Muscle layer of colon (tissue), 2 donors: ENCODE results near the gene VSTM2B.

Experiments used
- H3K27ac ChIP-seq: one replicate; pipeline ENCODE4 v1.7.0; 2013; ENCODE audit warnings: low read depth, mild to moderate bottlenecking, low read length, moderate library complexity
- H3K27me3 ChIP-seq, 2 donors: one replicate each; pipeline ENCODE4 v1.7.0; 2013; ENCODE audit warnings: low read length in 2 of 2, mild to moderate bottlenecking in 2 of 2; ENCODE audit not compliant: insufficient read depth in 2 of 2, control insufficient read depth in 1 of 2
- H3K36me3 ChIP-seq: one replicate; pipeline ENCODE4 v1.7.0; 2013; ENCODE audit warnings: mild to moderate bottlenecking, low read length; ENCODE audit not compliant: insufficient read depth
- H3K4me1 ChIP-seq: one replicate; pipeline ENCODE4 v1.7.0; 2013; ENCODE audit warnings: mild to moderate bottlenecking, low read length; ENCODE audit not compliant: insufficient read depth
- H3K4me3 ChIP-seq, 2 donors: one replicate each; pipeline ENCODE4 v1.7.0; 2013; ENCODE audit warnings: low read length in 2 of 2, low read depth in 1 of 2, mild to moderate bottlenecking in 1 of 2, moderate library complexity in 1 of 2
- H3K9ac ChIP-seq: one replicate; pipeline ENCODE4 v1.7.0; 2013; ENCODE audit warnings: low read length
- H3K9me3 ChIP-seq: one replicate; pipeline ENCODE4 v1.7.0; 2013; ENCODE audit warnings: mild to moderate bottlenecking, low read length
- donor health status: abdominal sarcoma.
- donor health status: Adenocarcinoma of cecum.

VSTM2B gene

GRCh38 chr19:29527500-29528328 lies 1.9 kb downstream of the VSTM2B start:
- H3K9me3 ChIP-seq: peaks cover 4% of the 10 kb centered on the region
- peaks cover 17 to 81% of the 10 kb centered on the region in 2 donors for H3K27me3 ChIP-seq
- H3K36me3 ChIP-seq: no peaks in the 10 kb centered on the region
- H3K4me1 ChIP-seq: peaks cover 17% of the 10 kb centered on the region
- H3K27ac ChIP-seq: no peak overlapping the region
- H3K9ac ChIP-seq: no peak overlapping the region
- peak overlapping the region in 1 of 2 donors; percentile 49 for H3K4me3 ChIP-seq

- Histone ChIP-seq H3K36me3 (no peaks in the 10 kb centered on the region), H3K4me3 (peak overlapping the region; percentile 36 to 49), H3K9ac (no peak overlapping the region), H3K27me3 (peaks cover 17 to 84% of the 10 kb centered on the region in 2 donors), H3K27ac (no peak overlapping the region), H3K4me1 (peaks cover 17% of the 10 kb centered on the region), H3K9me3 (peaks cover 4% of the 10 kb centered on the region)
Observed at GRCh38 chr19:29528350-29528945, 2.7 kb downstream of the VSTM2B start.

GRCh38 chr19:29528946-29529645 lies 3.3 kb downstream of the VSTM2B start:
- Histone ChIP-seq H3K9ac (no peak overlapping the region), H3K9me3 (peaks cover 4% of the 10 kb centered on the region), H3K36me3 (no peaks in the 10 kb centered on the region), H3K4me3 (peak overlapping the region; percentile 36 to 49), H3K27me3 (peaks cover 17 to 80% of the 10 kb centered on the region in 2 donors), H3K4me1 (peaks cover 17% of the 10 kb centered on the region), H3K27ac (no peak overlapping the region)

GRCh38 chr19:29529646-29530539 lies 4.1 kb downstream of the VSTM2B start:
- Histone ChIP-seq H3K36me3 (no peaks in the 10 kb centered on the region), H3K27ac (no peak overlapping the region), H3K4me3 (no peak overlapping the region), H3K9ac (no peak overlapping the region), H3K4me1 (peaks cover 17% of the 10 kb centered on the region), H3K27me3 (peaks cover 17 to 72% of the 10 kb centered on the region in 2 donors), H3K9me3 (peaks cover 4% of the 10 kb centered on the region)

GRCh38 chr19:29530540-29531457 lies 5.0 kb downstream of the VSTM2B start:
- H3K27ac ChIP-seq: no peak overlapping the region

GRCh38 chr19:29531458-29532025 lies 5.7 kb downstream of the VSTM2B start:
- Histone ChIP-seq H3K9ac (no peak overlapping the region), H3K27me3 (peaks cover 17 to 59% of the 10 kb centered on the region in 2 donors), H3K36me3 (no peaks in the 10 kb centered on the region), H3K4me3 (no peak overlapping the region), H3K4me1 (peaks cover 17% of the 10 kb centered on the region), H3K9me3 (peaks cover 4% of the 10 kb centered on the region), H3K27ac (no peak overlapping the region)

More at GRCh38 chr19:29530540-29531457, 5.0 kb downstream of the VSTM2B start:
- no peak overlapping the region for H3K4me3 ChIP-seq
- H3K9ac ChIP-seq: no peak overlapping the region
- H3K36me3 ChIP-seq: no peaks in the 10 kb centered on the region
- H3K9me3 ChIP-seq: peaks cover 4% of the 10 kb centered on the region
- peaks cover 17 to 66% of the 10 kb centered on the region in 2 donors for H3K27me3 ChIP-seq
- peaks cover 17% of the 10 kb centered on the region for H3K4me1 ChIP-seq

- Histone ChIP-seq H3K9ac (no peak overlapping the region), H3K27ac (no peak overlapping the region), H3K4me3 (no peak overlapping the region), H3K9me3 (peaks cover 4% of the 10 kb centered on the region), H3K4me1 (peaks cover 14% of the 10 kb centered on the region), H3K36me3 (no peaks in the 10 kb centered on the region), H3K27me3 (peaks cover 17 to 53% of the 10 kb centered on the region in 2 donors)
Observed at GRCh38 chr19:29532097-29532496, 6.3 kb downstream of the VSTM2B start.

GRCh38 chr19:29532956-29533355 lies 7.2 kb downstream of the VSTM2B start:
- Histone ChIP-seq H3K9ac (no peak overlapping the region), H3K27ac (no peak overlapping the region), H3K9me3 (no peaks in the 10 kb centered on the region), H3K36me3 (no peaks in the 10 kb centered on the region), H3K27me3 (peaks cover 12 to 45% of the 10 kb centered on the region in 2 donors), H3K4me1 (peaks cover 8% of the 10 kb centered on the region), H3K4me3 (no peak overlapping the region)

- H3K4me3 ChIP-seq: no peak overlapping the region
- H3K36me3 ChIP-seq: no peaks in the 10 kb centered on the region
- H3K9me3 ChIP-seq: no peaks in the 10 kb centered on the region
- no peak overlapping the region for H3K27ac ChIP-seq
- no peak overlapping the region for H3K9ac ChIP-seq
- peaks cover 9 to 35% of the 10 kb centered on the region in 2 donors for H3K27me3 ChIP-seq
- H3K4me1 ChIP-seq: peaks cover 3% of the 10 kb centered on the region
Observed at GRCh38 chr19:29533578-29534544, 8.1 kb downstream of the VSTM2B start.
